Measurements from ENCODE around the gene RBL2.

Gene RBL2

GRCh38 chr16:53503270-53503923 lies 69.1 kb downstream of the RBL2 start:
- TF ChIP-seq CTCF (IDR thresholded peaks at IDR 0.05; ENCODE audit: low read depth, low read length) = no peak
- peak overlapping the region; percentile 45 to 83 for H3K4me3 ChIP-seq (replicated peaks in 1 of 2; ENCODE audit: low read depth in 2 of 2, low read length in 2 of 2)
- DNase-seq (ENCODE audit: low read depth in 2 of 2) = peak; percentile 100

DNA sequence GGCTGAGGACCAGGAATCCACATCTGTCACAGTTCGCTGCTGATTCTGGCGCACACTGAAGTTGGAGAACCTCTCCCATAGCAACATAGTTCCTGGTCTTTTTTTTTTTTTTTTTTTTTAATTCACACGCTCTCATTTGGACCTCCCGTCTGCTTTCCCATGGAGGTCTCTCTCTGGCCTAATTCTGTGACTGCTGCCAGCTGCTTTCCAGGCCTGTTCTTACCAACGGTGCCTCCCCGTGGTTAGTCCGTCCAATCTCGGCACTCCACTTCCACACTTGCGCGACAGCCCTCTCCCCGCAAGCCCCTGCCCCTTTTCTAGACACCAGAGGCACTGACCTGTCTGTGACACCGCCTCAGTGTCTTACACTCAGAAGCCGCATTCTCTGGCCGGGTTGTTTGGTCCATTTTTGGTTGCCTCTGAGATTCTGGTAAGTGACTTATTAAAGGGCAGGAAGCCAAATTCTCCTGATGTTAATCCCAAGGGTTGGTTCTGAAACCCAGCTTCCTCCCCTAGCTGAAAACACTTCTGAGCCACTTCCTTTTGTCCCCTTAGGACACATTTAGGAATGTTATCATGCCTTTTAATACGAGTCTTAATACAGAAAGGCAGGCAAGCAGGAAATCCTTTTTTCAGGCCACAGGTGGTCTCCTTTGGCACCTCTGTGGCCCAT lies 69.9 kb downstream of the RBL2 start:
- TF ChIP-seq CTCF (IDR thresholded peaks at IDR 0.05; ENCODE audit: low read depth, low read length) = no peak
- H3K4me3 ChIP-seq (replicated peaks in 1 of 2; ENCODE audit: low read depth in 2 of 2, low read length in 2 of 2) = peak overlapping the region; percentile 19 to 55
- peak; percentile 84 to 88 for DNase-seq (ENCODE audit: low read depth in 2 of 2)

- TF ChIP-seq CTCF (IDR thresholded peaks at IDR 0.05; ENCODE audit: low read depth, low read length) = no peak
- DNase-seq (ENCODE audit: low read depth in 2 of 2) = peak; percentile 85 to 95
- H3K4me3 ChIP-seq (replicated peaks in 1 of 2; ENCODE audit: low read depth in 2 of 2, low read length in 2 of 2) = peak overlapping the region in 1 of 2 donors; percentile 55
These were observed 70.4 kb downstream of the RBL2 start for GRCh38 chr16:53504665-53505064.

DNA sequence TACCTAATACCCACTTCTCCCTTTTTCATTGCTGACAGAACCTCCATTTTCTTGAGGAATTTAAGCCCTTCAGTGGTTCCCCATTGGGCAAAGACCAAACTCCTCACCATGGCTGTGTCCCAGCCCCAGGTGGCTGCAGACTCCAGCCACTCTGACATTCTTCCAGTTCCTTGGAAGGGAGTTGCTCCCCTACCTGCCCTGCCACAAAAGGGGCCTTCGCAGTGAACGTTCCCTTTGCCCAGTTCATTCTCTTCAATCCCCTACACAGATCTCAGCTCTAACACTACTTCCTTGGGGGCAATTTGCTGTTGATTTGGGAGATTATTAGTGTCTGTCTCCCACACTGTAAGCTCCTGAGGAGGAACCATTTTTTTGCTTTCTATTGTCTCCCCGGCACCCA lies 72.0 kb downstream of the RBL2 start:
- no peak overlapping the region for H3K4me3 ChIP-seq (replicated peaks in 1 of 2; ENCODE audit: low read depth in 2 of 2, low read length in 2 of 2)
- no peak for DNase-seq (ENCODE audit: low read depth in 2 of 2)
- no peak for TF ChIP-seq CTCF (IDR thresholded peaks at IDR 0.05; ENCODE audit: low read depth, low read length)

GRCh38 chr16:53507464-53508179 lies 73.4 kb downstream of the RBL2 start:
- no peak for TF ChIP-seq CTCF (IDR thresholded peaks at IDR 0.05; ENCODE audit: low read depth, low read length)

DNA sequence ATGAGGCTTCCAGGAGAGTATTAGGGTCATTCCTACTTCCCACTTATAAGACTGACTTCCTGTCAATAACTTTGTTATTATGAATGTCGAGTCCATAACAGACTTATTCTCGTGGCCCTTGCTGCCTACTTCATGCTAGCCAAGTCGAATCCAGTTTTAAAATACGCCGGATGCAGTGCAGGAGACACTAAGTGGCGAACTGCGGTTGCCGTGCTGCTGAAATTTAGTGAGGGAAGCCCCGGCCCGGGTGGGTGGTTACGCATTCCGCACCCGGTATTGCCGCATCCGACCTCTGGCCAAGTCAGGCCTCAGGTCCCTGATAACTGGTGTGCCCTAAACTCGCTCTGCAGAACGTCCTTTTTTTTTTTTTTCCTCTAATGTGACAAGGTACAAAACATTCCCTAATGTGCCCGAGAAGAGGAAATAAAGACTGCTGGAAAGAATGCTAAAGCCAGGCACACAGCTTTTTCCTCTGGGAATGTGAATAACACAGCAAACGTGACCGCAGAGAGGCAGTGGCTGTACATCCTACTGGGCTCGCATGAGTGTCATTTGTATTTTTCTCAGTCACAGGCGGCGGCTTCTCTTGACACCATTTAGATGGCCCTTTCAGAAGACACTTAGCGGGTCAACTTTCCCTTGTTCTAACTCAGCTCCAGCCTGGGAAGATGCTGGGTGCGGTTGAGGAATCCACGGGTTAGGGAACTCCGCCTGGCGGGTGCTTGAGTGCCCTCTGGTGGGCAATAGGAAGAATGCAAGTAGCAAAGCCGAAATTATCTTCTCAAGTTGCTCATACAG lies 75.8 kb downstream of the RBL2 start:
- peak; percentile 94 for TF ChIP-seq CTCF (IDR thresholded peaks at IDR 0.05; ENCODE audit: low read depth, low read length)
- peak; percentile 81 to 86 for DNase-seq (ENCODE audit: low read depth in 2 of 2)
- no peak overlapping the region for H3K4me3 ChIP-seq (replicated peaks in 1 of 2; ENCODE audit: low read depth in 2 of 2, low read length in 2 of 2)

More at GRCh38 chr16:53507464-53508179, 73.4 kb downstream of the RBL2 start:
- no peak for DNase-seq (ENCODE audit: low read depth in 2 of 2)
- no peak overlapping the region for H3K4me3 ChIP-seq (replicated peaks in 1 of 2; ENCODE audit: low read depth in 2 of 2, low read length in 2 of 2)

All from cardiac fibroblast (primary cell).